H1 (cell line): ENCODE measurements around the gene HOXD4.

Experiments used
- EZH2 ChIP-seq: fragments of 200-600 bp; sonication (generic); IDR thresholded peaks from 2 replicates; pipeline ENCODE4 v1.7.1; 2012; ENCODE audit warnings: low read depth, mild to moderate bottlenecking, moderate library complexity, low read length, inconsistent platforms; ENCODE audit not compliant: severe bottlenecking
- KDM1A ChIP-seq: fragments of 200-600, 300-600 bp; sonication (generic); IDR thresholded peaks from 2 replicates; pipeline ENCODE4 v1.7.1; 2016; ENCODE audit warnings: mild to moderate bottlenecking, low read length, borderline replicate concordance
- POLR2A ChIP-seq, 2 experiments: IDR thresholded peaks; 1 replicate in 1 of 2; 2 replicates in 1 of 2; pipeline ENCODE4 v1.6.1; 2011; ENCODE audit warnings: low read depth in 2 of 2, low read length in 2 of 2, mild to moderate bottlenecking in 2 of 2; ENCODE audit errors: control extremely low read depth in 1 of 2
- RAD21 ChIP-seq, 2 experiments: IDR thresholded peaks in 1 of 2; conservative IDR thresholded peaks in 1 of 2; 2 replicates each; pipeline ENCODE4 v1.6.1; 2011; ENCODE audit warnings: low read depth in 2 of 2, low read length in 2 of 2, improper control_type of control experiment in 1 of 2, inconsistent platforms in 1 of 2, mild to moderate bottlenecking in 1 of 2, moderate library complexity in 1 of 2
- RBBP5 ChIP-seq: IDR thresholded peaks from 2 replicates; pipeline ENCODE4 v1.7.1; 2012; ENCODE audit warnings: low read depth, mild to moderate bottlenecking, inconsistent platforms, low read length, moderate library complexity, borderline replicate concordance
- SP1 ChIP-seq: IDR thresholded peaks from 2 replicates; pipeline ENCODE4 v1.6.1; 2011; ENCODE audit warnings: low read depth, low read length
- SRF ChIP-seq: IDR thresholded peaks from 2 replicates; pipeline ENCODE4 v1.6.1; 2011; ENCODE audit warnings: mild to moderate bottlenecking, low read depth, low read length, moderate library complexity
- ZNF274 ChIP-seq: IDR thresholded peaks from 2 replicates; pipeline ENCODE4 v1.7.0; 2012; ENCODE audit warnings: low read length, borderline replicate concordance; ENCODE audit errors: extremely low read depth
- TF ChIP-seq, protein P1 (sequence below), 3 experiments: IDR thresholded peaks; 1 replicate in 2 of 3; 2 replicates in 1 of 3; pipeline versions ENCODE4 v1.5.1 to v1.6.1; 2011; ENCODE audit warnings: low read length in 3 of 3, mild to moderate bottlenecking in 3 of 3, inconsistent platforms in 2 of 3, low read depth in 1 of 3, moderate library complexity in 1 of 3; ENCODE audit not compliant: insufficient read depth in 1 of 3; ENCODE audit errors: control extremely low read depth in 1 of 3

DNA sequence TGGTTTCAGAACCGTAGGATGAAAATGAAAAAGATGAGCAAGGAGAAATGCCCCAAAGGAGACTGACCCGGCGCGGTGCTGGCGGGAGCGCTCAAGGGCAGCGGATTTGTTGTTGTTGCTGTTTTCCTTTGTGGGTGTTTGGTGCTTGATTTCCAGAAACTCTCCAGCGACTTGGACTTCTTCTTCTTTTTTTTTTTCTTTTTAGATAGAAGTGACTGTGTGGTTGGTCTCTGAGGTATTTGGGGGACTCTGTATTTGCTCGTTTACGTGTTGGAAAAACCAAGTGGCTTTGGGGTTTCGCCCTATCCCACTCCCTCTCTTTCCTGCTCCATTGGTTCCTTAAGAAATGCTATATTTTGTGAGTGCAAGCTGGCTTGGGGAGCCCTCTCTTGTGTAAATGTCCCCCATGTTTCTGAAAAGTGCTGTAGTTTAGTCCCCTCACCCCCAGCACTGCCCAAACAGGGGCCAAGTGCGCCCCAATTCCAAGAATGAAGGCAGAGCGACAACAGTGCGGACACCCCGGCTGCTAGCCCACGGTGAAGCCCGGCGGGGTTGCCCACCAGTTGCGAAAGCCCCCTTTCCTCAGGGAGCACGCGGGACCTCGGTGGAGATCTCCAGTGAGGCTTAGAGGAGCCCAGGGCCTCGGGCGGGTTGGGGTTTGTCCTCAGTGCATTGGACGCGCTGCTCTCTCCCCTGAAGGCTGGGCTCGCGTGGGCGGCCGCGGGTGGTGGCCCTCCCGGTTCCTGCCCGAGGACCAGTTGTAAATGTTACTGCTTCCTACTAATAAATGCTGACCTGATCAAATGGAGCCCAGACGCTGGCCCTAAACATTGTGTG is 27.0 kb upstream of the HOXD4 start:
- no peak for TF ChIP-seq SRF
- no peak for TF ChIP-seq RBBP5
- TF ChIP-seq, protein P1, sequence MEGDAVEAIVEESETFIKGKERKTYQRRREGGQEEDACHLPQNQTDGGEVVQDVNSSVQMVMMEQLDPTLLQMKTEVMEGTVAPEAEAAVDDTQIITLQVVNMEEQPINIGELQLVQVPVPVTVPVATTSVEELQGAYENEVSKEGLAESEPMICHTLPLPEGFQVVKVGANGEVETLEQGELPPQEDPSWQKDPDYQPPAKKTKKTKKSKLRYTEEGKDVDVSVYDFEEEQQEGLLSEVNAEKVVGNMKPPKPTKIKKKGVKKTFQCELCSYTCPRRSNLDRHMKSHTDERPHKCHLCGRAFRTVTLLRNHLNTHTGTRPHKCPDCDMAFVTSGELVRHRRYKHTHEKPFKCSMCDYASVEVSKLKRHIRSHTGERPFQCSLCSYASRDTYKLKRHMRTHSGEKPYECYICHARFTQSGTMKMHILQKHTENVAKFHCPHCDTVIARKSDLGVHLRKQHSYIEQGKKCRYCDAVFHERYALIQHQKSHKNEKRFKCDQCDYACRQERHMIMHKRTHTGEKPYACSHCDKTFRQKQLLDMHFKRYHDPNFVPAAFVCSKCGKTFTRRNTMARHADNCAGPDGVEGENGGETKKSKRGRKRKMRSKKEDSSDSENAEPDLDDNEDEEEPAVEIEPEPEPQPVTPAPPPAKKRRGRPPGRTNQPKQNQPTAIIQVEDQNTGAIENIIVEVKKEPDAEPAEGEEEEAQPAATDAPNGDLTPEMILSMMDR (IDR thresholded peaks at IDR 0.05; ENCODE audit: control extremely low read depth in 1 of 3, insufficient read depth in 1 of 3, low read depth in 1 of 3, low read length in 3 of 3), result no peak
- no peak for TF ChIP-seq KDM1A
- TF ChIP-seq ZNF274, result no peak
- no peak for TF ChIP-seq RAD21 (IDR thresholded peaks at IDR 0.05 in 1 of 2, conservative IDR thresholded peaks at IDR 0.05 in 1 of 2; ENCODE audit: low read depth in 2 of 2, low read length in 2 of 2)
- TF ChIP-seq SP1, result no peak
- no peak for TF ChIP-seq EZH2
- TF ChIP-seq POLR2A (IDR thresholded peaks at IDR 0.05; ENCODE audit: control extremely low read depth in 1 of 2, low read depth in 2 of 2, low read length in 2 of 2), result no peak
